ENCODE results near the gene LHPP.

Gene LHPP

DNA sequence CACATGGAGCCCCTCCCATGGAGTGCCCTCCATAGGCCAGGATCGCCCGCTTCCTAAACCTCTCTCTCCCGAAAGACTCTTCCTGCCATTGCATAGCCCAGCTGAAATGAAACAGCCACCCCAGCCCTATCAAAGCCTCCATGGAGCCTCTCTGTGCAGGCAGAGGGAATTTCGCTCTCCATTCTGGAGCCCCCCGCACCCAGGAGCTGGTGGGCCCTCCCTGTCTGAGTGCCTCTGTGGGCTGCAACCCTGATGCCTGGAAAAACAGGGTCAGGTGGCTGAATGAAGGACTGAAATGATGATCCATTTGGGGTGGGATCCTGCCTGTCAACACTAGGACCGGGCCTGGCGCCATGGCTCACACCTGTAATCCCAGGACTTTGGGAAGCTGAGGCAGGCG, 176.1 kb downstream of the LHPP start:
- H2BK15ac ChIP-seq (ENCODE audit: low read depth, poor library complexity, severe bottlenecking) = no peak overlapping the region
- no peaks in the 10 kb centered on the region for H3K27me3 ChIP-seq (ENCODE audit: control insufficient read depth in 1 of 2, insufficient read depth in 1 of 2, low read length in 2 of 2)
- H2BK5ac ChIP-seq (ENCODE audit: low read depth, low read length, poor library complexity, severe bottlenecking) = no peak overlapping the region
- no peak overlapping the region for H3K23ac ChIP-seq (ENCODE audit: low read length in 2 of 2)
- H3K4ac ChIP-seq (ENCODE audit: low read depth in 1 of 2, low read length in 2 of 2) = no peak overlapping the region
- H4K8ac ChIP-seq (ENCODE audit: low read length) = no peak overlapping the region
- H3K27ac ChIP-seq (ENCODE audit: low read length, poor library complexity, severe bottlenecking) = no peak overlapping the region
- no peak overlapping the region for H2BK12ac ChIP-seq (ENCODE audit: low read length in 2 of 2)
- H4K91ac ChIP-seq (ENCODE audit: low read length) = no peak overlapping the region
- H3K79me1 ChIP-seq (replicated peaks; ENCODE audit: low read length, poor library complexity, severe bottlenecking) = peaks cover 41% of the 10 kb centered on the region
- no peak overlapping the region for H3K9ac ChIP-seq (ENCODE audit: low read length)
- no peak overlapping the region for H3K4me2 ChIP-seq (ENCODE audit: low read length, poor library complexity, severe bottlenecking)
- H2BK120ac ChIP-seq (ENCODE audit: low read depth, low read length) = no peak overlapping the region
- H2AFZ ChIP-seq (ENCODE audit: low read depth, low read length) = no peak overlapping the region
- peaks cover 3 to 27% of the 10 kb centered on the region in 2 experiments for H3K36me3 ChIP-seq (ENCODE audit: control insufficient read depth in 1 of 2, insufficient read depth in 2 of 2, low read depth in 1 of 2, low read length in 2 of 2)
- WGBS = over 99% methylated on average over 8 of the region's 8 CpGs
- no peak overlapping the region for H2AK5ac ChIP-seq (ENCODE audit: low read length, severe bottlenecking)
- H3K4me1 ChIP-seq (ENCODE audit: control insufficient read depth, insufficient read depth, low read depth, low read length) = peaks cover 5% of the 10 kb centered on the region
- H3K9me3 ChIP-seq (ENCODE audit: control insufficient read depth, low read length) = no peaks in the 10 kb centered on the region
- H3K18ac ChIP-seq (ENCODE audit: low read depth in 1 of 2, low read length in 2 of 2) = no peak overlapping the region
- no peak for DNase-seq
- H3K4me3 ChIP-seq (ENCODE audit: insufficient read depth in 1 of 2, low read depth in 1 of 2, low read length in 2 of 2) = no peak overlapping the region
- no peak overlapping the region for H3K14ac ChIP-seq (ENCODE audit: low read length in 2 of 2)

DNA sequence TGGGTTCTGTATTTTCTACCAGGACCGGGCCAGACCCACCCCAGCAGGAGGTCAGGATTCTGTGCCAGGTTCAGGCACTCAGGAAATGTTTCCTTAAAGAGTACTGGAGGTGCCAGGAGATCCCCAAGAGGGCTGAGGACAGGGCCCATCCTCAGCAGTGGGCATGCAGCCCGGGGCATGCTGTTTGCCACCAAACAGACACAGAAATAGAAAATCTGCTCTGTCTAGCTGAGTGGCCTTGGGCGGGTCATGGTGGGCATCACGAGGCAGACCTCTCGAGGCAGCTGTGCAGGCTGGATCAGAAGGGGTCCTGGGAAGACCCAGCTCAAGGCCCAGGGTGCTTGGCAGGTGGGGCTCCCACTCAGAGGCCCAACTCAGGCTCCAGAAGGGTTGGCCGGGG, 177.6 kb downstream of the LHPP start:
- H3K4me1 ChIP-seq (ENCODE audit: control insufficient read depth, insufficient read depth, low read depth, low read length) = peaks cover 5% of the 10 kb centered on the region
- peaks cover 49% of the 10 kb centered on the region for H3K79me1 ChIP-seq (replicated peaks; ENCODE audit: low read length, poor library complexity, severe bottlenecking)
- H2BK15ac ChIP-seq (ENCODE audit: low read depth, poor library complexity, severe bottlenecking) = no peak overlapping the region
- no peak for DNase-seq
- no peak overlapping the region for H4K8ac ChIP-seq (ENCODE audit: low read length)
- H2AFZ ChIP-seq (ENCODE audit: low read depth, low read length) = no peak overlapping the region
- peaks cover 3 to 27% of the 10 kb centered on the region in 2 experiments for H3K36me3 ChIP-seq (ENCODE audit: control insufficient read depth in 1 of 2, insufficient read depth in 2 of 2, low read depth in 1 of 2, low read length in 2 of 2)
- no peak overlapping the region for H3K4me2 ChIP-seq (ENCODE audit: low read length, poor library complexity, severe bottlenecking)
- no peak overlapping the region for H3K4ac ChIP-seq (ENCODE audit: low read depth in 1 of 2, low read length in 2 of 2)
- no peak overlapping the region for H2BK5ac ChIP-seq (ENCODE audit: low read depth, low read length, poor library complexity, severe bottlenecking)
- no peak overlapping the region for H3K23ac ChIP-seq (ENCODE audit: low read length in 2 of 2)
- H3K9me3 ChIP-seq (ENCODE audit: control insufficient read depth, low read length) = no peaks in the 10 kb centered on the region
- no peak overlapping the region for H3K9ac ChIP-seq (ENCODE audit: low read length)
- H3K27ac ChIP-seq (ENCODE audit: low read length, poor library complexity, severe bottlenecking) = no peak overlapping the region
- no peaks in the 10 kb centered on the region for H3K27me3 ChIP-seq (ENCODE audit: control insufficient read depth in 1 of 2, insufficient read depth in 1 of 2, low read length in 2 of 2)
- no peak overlapping the region for H2BK12ac ChIP-seq (ENCODE audit: low read length in 2 of 2)
- no peak overlapping the region for H2BK120ac ChIP-seq (ENCODE audit: low read depth, low read length)
- H3K14ac ChIP-seq (ENCODE audit: low read length in 2 of 2) = no peak overlapping the region
- H3K18ac ChIP-seq (ENCODE audit: low read depth in 1 of 2, low read length in 2 of 2) = no peak overlapping the region
- WGBS = 93% methylated on average over 6 of the region's 6 CpGs
- no peak overlapping the region for H4K91ac ChIP-seq (ENCODE audit: low read length)
- H3K4me3 ChIP-seq (ENCODE audit: insufficient read depth in 1 of 2, low read depth in 1 of 2, low read length in 2 of 2) = no peak overlapping the region
- H2AK5ac ChIP-seq (ENCODE audit: low read length, severe bottlenecking) = no peak overlapping the region

DNA sequence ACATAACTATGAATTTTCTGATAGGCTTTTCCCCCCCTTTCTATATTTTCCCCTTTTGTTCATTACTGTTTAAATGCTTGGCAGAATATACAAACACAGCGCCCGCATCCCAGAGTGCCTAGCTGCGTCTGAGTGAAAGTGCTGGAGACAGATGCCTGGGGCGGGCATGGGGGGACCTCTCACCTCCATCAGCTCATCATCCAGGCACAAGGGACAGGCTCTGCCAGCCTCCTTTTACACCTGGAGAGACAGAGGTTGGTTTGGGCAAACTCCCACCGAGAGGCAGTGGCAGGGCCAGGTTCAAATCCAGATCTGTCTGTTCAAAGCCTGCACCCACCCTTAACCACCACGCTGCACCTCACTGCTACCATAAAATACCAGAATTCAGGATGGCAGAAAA, 178.0 kb downstream of the LHPP start:
- Histone ChIP-seq H3K4me1 (ENCODE audit: control insufficient read depth, insufficient read depth, low read depth, low read length) (peaks cover 5% of the 10 kb centered on the region), H3K18ac (ENCODE audit: low read depth in 1 of 2, low read length in 2 of 2) (no peak overlapping the region), H2BK5ac (ENCODE audit: low read depth, low read length, poor library complexity, severe bottlenecking) (no peak overlapping the region), H3K27ac (ENCODE audit: low read length, poor library complexity, severe bottlenecking) (no peak overlapping the region), H3K9me3 (ENCODE audit: control insufficient read depth, low read length) (no peaks in the 10 kb centered on the region), H3K36me3 (ENCODE audit: control insufficient read depth in 1 of 2, insufficient read depth in 2 of 2, low read depth in 1 of 2, low read length in 2 of 2) (peaks cover 3 to 27% of the 10 kb centered on the region in 2 experiments), H2AFZ (ENCODE audit: low read depth, low read length) (no peak overlapping the region), H3K4ac (ENCODE audit: low read depth in 1 of 2, low read length in 2 of 2) (no peak overlapping the region), H4K8ac (ENCODE audit: low read length) (no peak overlapping the region), H3K79me1 (replicated peaks; ENCODE audit: low read length, poor library complexity, severe bottlenecking) (peaks cover 51% of the 10 kb centered on the region), H3K23ac (ENCODE audit: low read length in 2 of 2) (no peak overlapping the region), H2BK12ac (ENCODE audit: low read length in 2 of 2) (no peak overlapping the region), H4K91ac (ENCODE audit: low read length) (no peak overlapping the region), H3K4me2 (ENCODE audit: low read length, poor library complexity, severe bottlenecking) (no peak overlapping the region), H3K4me3 (ENCODE audit: insufficient read depth in 1 of 2, low read depth in 1 of 2, low read length in 2 of 2) (no peak overlapping the region), H3K14ac (ENCODE audit: low read length in 2 of 2) (no peak overlapping the region), H2BK120ac (ENCODE audit: low read depth, low read length) (no peak overlapping the region), H3K9ac (ENCODE audit: low read length) (no peak overlapping the region), H2AK5ac (ENCODE audit: low read length, severe bottlenecking) (no peak overlapping the region), H2BK15ac (ENCODE audit: low read depth, poor library complexity, severe bottlenecking) (no peak overlapping the region), H3K27me3 (ENCODE audit: control insufficient read depth in 1 of 2, insufficient read depth in 1 of 2, low read length in 2 of 2) (no peaks in the 10 kb centered on the region)
- DNase-seq = no peak
- 95% methylated on average over 6 of the region's 6 CpGs for WGBS

DNA sequence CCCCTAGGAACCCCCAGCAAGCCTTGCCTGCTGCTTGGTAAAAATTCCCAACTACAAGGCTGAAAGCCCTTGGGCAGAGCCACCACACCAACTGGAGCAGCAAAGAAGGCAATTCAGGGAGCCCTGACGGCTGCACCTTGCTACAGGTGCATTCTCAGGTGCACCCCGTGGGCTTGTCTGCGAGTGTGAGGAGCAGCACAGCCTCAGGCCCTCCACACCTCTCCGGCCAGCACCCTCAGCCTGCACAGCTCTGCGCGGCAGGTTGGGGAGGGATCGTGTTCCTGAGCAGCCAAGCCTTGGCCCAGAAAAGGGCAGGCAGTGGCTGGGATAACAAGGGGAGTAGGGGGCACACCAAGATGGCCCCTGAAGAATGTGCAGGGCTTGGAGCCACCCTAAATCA, 178.4 kb downstream of the LHPP start:
- H4K8ac ChIP-seq (ENCODE audit: low read length) = no peak overlapping the region

More for the DNA sequence above, 178.4 kb downstream of the LHPP start:
- H3K4ac ChIP-seq (ENCODE audit: low read depth in 1 of 2, low read length in 2 of 2) = no peak overlapping the region
- no peak overlapping the region for H3K4me3 ChIP-seq (ENCODE audit: insufficient read depth in 1 of 2, low read depth in 1 of 2, low read length in 2 of 2)
- 96% methylated on average over 7 of the region's 7 CpGs for WGBS
- no peak overlapping the region for H4K91ac ChIP-seq (ENCODE audit: low read length)
- H2AK5ac ChIP-seq (ENCODE audit: low read length, severe bottlenecking) = no peak overlapping the region
- H3K36me3 ChIP-seq (ENCODE audit: control insufficient read depth in 1 of 2, insufficient read depth in 2 of 2, low read depth in 1 of 2, low read length in 2 of 2) = peaks cover 3 to 27% of the 10 kb centered on the region in 2 experiments
- no peak overlapping the region for H2AFZ ChIP-seq (ENCODE audit: low read depth, low read length)
- no peak overlapping the region for H3K23ac ChIP-seq (ENCODE audit: low read length in 2 of 2)
- no peak overlapping the region for H2BK15ac ChIP-seq (ENCODE audit: low read depth, poor library complexity, severe bottlenecking)
- no peak overlapping the region for H3K4me2 ChIP-seq (ENCODE audit: low read length, poor library complexity, severe bottlenecking)
- no peak overlapping the region for H3K14ac ChIP-seq (ENCODE audit: low read length in 2 of 2)
- H3K9ac ChIP-seq (ENCODE audit: low read length) = no peak overlapping the region
- H3K27me3 ChIP-seq (ENCODE audit: control insufficient read depth in 1 of 2, insufficient read depth in 1 of 2, low read length in 2 of 2) = no peaks in the 10 kb centered on the region
- no peak overlapping the region for H3K27ac ChIP-seq (ENCODE audit: low read length, poor library complexity, severe bottlenecking)
- no peaks in the 10 kb centered on the region for H3K9me3 ChIP-seq (ENCODE audit: control insufficient read depth, low read length)
- no peak overlapping the region for H2BK5ac ChIP-seq (ENCODE audit: low read depth, low read length, poor library complexity, severe bottlenecking)
- peaks cover 55% of the 10 kb centered on the region for H3K79me1 ChIP-seq (replicated peaks; ENCODE audit: low read length, poor library complexity, severe bottlenecking)
- no peak overlapping the region for H2BK12ac ChIP-seq (ENCODE audit: low read length in 2 of 2)
- H2BK120ac ChIP-seq (ENCODE audit: low read depth, low read length) = no peak overlapping the region
- peaks cover 5% of the 10 kb centered on the region for H3K4me1 ChIP-seq (ENCODE audit: control insufficient read depth, insufficient read depth, low read depth, low read length)
- DNase-seq = no peak
- no peak overlapping the region for H3K18ac ChIP-seq (ENCODE audit: low read depth in 1 of 2, low read length in 2 of 2)
